MCF 10A (cell line): ENCODE data around the gene TXNDC15. TPM values are rescaled to one million over a fixed set of nuclear protein-coding genes. Genes with fewer than 3 reads are reported as not detected.
"Not testable (repeated sequence)": the region's sequence is repeated elsewhere in the genome, so short reads cannot be mapped to it uniquely, and the experiment has no call there.

Source experiments
- BruUV-seq: library from RNA; stranded (reverse); fragments of 400-500 nt; replicated peaks from 2 replicates; lab custom pipeline; 2021; lab: Mats Ljungman, UMichigan
- CTCF ChIA-PET: fragments of 300-600 bp; sonication (Branson Sonifier 250); formaldehyde crosslinking; extraction: SDS; loops from one replicate; lab custom pipeline; 2021; ENCODE audit warnings: antibody characterized with exemption, inconsistent platforms; lab: Yijun Ruan, JAX
- POLR2A ChIA-PET: fragments of 300-600, 350-650 bp; sonication (Branson Sonifier 250); formaldehyde crosslinking; extraction: SDS; loops from one replicate; lab custom pipeline; 2020; ENCODE audit warnings: antibody characterized with exemption, inconsistent platforms; lab: Yijun Ruan, JAX
- DNase-seq: peaks from one replicate; pipeline ENCODE4 v3.0.0-alpha.2; 2018; ENCODE audit not compliant: unreplicated experiment
- H3K27ac Mint-ChIP-seq: one replicate; pipeline ENCODE4 v1.8.0; 2022; ENCODE audit warnings: mild to moderate bottlenecking, low read depth, mixed read lengths; ENCODE audit not compliant: unreplicated experiment
- H3K27me3 Mint-ChIP-seq: one replicate; pipeline ENCODE4 v1.8.0; 2022; ENCODE audit warnings: mixed read lengths; ENCODE audit not compliant: insufficient read depth, unreplicated experiment
- H3K36me3 Mint-ChIP-seq: one replicate; pipeline ENCODE4 v1.8.0; 2022; ENCODE audit warnings: mild to moderate bottlenecking, moderate library complexity, mixed read lengths; ENCODE audit not compliant: insufficient read depth, unreplicated experiment
- H3K4me1 Mint-ChIP-seq: one replicate; pipeline ENCODE4 v1.8.0; 2022; ENCODE audit warnings: mixed read lengths; ENCODE audit not compliant: insufficient read depth, unreplicated experiment
- H3K4me3 Mint-ChIP-seq: one replicate; pipeline ENCODE4 v1.8.0; 2022; ENCODE audit warnings: mild to moderate bottlenecking, moderate library complexity, mixed read lengths; ENCODE audit not compliant: unreplicated experiment
- H3K9me3 Mint-ChIP-seq: one replicate; pipeline ENCODE4 v1.8.0; 2022; ENCODE audit warnings: mixed read lengths; ENCODE audit not compliant: unreplicated experiment
- CTCF ChIP-seq: fragments of 200-600 bp; IDR thresholded peaks from one replicate; pipeline ENCODE4 v1.8.0; 2022; ENCODE audit warnings: antibody characterized with exemption, mild to moderate bottlenecking; ENCODE audit not compliant: unreplicated experiment
- intact Hi-C: fragments of 100-400 bp; cut with micrococcal nuclease; formaldehyde crosslinking; loops from 2 replicates; pipeline ENCODE4 v1.14.1; 2022
- total RNA-seq: library from RNA; stranded (reverse); gene quantifications from 2 replicates; pipeline ENCODE4 v1.2.3, GENCODE V29; 2022

TXNDC15 gene
- total RNA-seq, 1 experiment from 2014 or later = 57.0 TPM

- peak overlapping the region; percentile 96 for H3K4me3 Mint-ChIP-seq
- peaks cover 60% of the 10 kb centered on the region for H3K36me3 Mint-ChIP-seq
- BruUV-seq = no TSS peak
- DNase-seq = peak; percentile 51
- no peaks in the 10 kb centered on the region for H3K27me3 Mint-ChIP-seq
- peaks cover 27% of the 10 kb centered on the region for H3K4me1 Mint-ChIP-seq
- TF ChIP-seq CTCF = no peak
- peak overlapping the region; percentile 98 for H3K27ac Mint-ChIP-seq
- no peaks in the 10 kb centered on the region for H3K9me3 Mint-ChIP-seq
- POLR2A ChIA-PET = interaction anchor here (0.6 to 1.8 kb wide), 25 partner anchors 9 to 622 kb away, joined by 3 to 15 read pairs (median 4); partner anchors contain the start of genes CAMLG, DDX46, PCBD2 and TXNDC15
- intact Hi-C loops = no loop called here
- CTCF ChIA-PET = interaction anchor here (0.8 to 1.2 kb wide), 4 partner anchors 14 to 89 kb away, joined by 3 to 5 read pairs (median 4); partner anchors contain the start of gene PCBD2
Observed at GRCh38 chr5:134846641-134846960, 27.6 kb upstream of the TXNDC15 start.

GRCh38 chr5:134849434-134849933 is 24.7 kb upstream of the TXNDC15 start:
- ChIA-PET POLR2A (interaction anchor here (1.2 to 1.6 kb wide), 6 partner anchors 10 to 110 kb away, joined by 3 to 11 read pairs (median 6); partner anchors contain the start of genes PCBD2 and TXNDC15), CTCF (interaction anchor here (0.5 to 1.9 kb wide), 15 partner anchors 8 to 1251 kb away, joined by 3 to 7 read pairs (median 3); partner anchors contain the start of genes CAMLG, PCBD2 and TXNDC15)
- H3K4me3 Mint-ChIP-seq, H3K9me3 Mint-ChIP-seq, H3K27ac Mint-ChIP-seq, BruUV-seq, intact Hi-C loops, DNase-seq, H3K27me3 Mint-ChIP-seq: not testable (repeated sequence)
- peaks cover 83% of the 10 kb centered on the region for H3K36me3 Mint-ChIP-seq
- peaks cover 17% of the 10 kb centered on the region for H3K4me1 Mint-ChIP-seq

- no peak overlapping the region for H3K4me3 Mint-ChIP-seq
- peak; percentile 58 for TF ChIP-seq CTCF
- peaks cover 7% of the 10 kb centered on the region for H3K4me1 Mint-ChIP-seq
- H3K9me3 Mint-ChIP-seq = no peaks in the 10 kb centered on the region
- ChIA-PET CTCF (interaction anchor here (0.6 to 1.4 kb wide), 17 partner anchors 8 to 264 kb away, joined by 3 to 13 read pairs (median 3); partner anchors contain the start of gene PCBD2), POLR2A (interaction anchor here (0.8 to 1.3 kb wide), 4 partner anchors 54 to 113 kb away, joined by 3 to 9 read pairs (median 3); partner anchors contain the start of genes CAMLG and PCBD2)
- peaks cover 83% of the 10 kb centered on the region for H3K36me3 Mint-ChIP-seq
- H3K27me3 Mint-ChIP-seq = no peaks in the 10 kb centered on the region
- peak; percentile 81 for DNase-seq
- no TSS peak for BruUV-seq
- intact Hi-C loops = loop anchor here (1.0 to 2.0 kb wide), 3 partner anchors 53 to 265 kb away; partner anchors contain the start of genes CAMLG and PCBD2
- H3K27ac Mint-ChIP-seq = peak overlapping the region; percentile 18
Observed at GRCh38 chr5:134851307-134851923, 22.8 kb upstream of the TXNDC15 start.

- intact Hi-C loops, H3K4me1 Mint-ChIP-seq, H3K9me3 Mint-ChIP-seq, H3K27ac Mint-ChIP-seq, BruUV-seq, H3K4me3 Mint-ChIP-seq, H3K27me3 Mint-ChIP-seq, DNase-seq: not testable (repeated sequence)
- POLR2A ChIA-PET = interaction anchor here (2.3 kb wide), 1 partner anchor 11 kb away, joined by 9 read pairs; the partner anchor contains the start of gene C5orf24
- CTCF ChIA-PET = interaction anchor here (0.6 to 2.0 kb wide), 3 partner anchors 8 to 312 kb away, joined by 3 to 5 read pairs (median 3); no protein-coding TSS in a partner anchor
- peaks cover 88% of the 10 kb centered on the region for H3K36me3 Mint-ChIP-seq
Observed at GRCh38 chr5:134856465-134856864, 17.7 kb upstream of the TXNDC15 start.
